GM19397 (cell line): ENCODE results near the gene RASGRP3.

Experiments
- ATAC-seq: cut with Tn5 transposase; IDR thresholded peaks from one replicate; pipeline ENCODE4 v1.9.1; 2021; ENCODE audit warnings: mild to moderate bottlenecking, moderate library complexity; ENCODE audit not compliant: unreplicated experiment

RASGRP3 gene

DNA sequence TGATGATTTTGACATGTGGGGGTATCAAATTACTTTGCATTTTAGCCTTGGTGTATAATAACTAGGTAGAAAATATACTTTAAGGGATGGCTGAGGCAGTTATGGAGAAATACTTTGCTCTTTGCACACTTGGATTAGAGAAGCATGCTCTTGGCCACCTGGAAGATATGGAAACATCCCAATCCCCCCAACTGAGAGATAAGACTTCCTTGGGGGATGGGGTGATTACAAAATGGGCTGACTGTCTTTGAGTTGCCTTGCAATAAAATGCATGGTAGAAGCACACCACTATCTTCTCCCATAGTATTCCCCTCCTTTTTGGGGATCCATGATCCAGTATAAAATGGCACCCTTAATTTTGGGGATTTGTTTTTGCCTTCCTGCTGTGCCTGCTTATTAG, 137.7 kb downstream of the RASGRP3 start:
- ATAC-seq: no peak
